Erythroblast (primary cell): Measurements from ENCODE around the gene P2RX7.

Experiments used
- GATA1 ChIP-seq: IDR thresholded peaks from 2 replicates; pipeline ENCODE4 v1.6.1; 2011; ENCODE audit warnings: low read depth, mild to moderate bottlenecking, control low read depth, low read length, moderate library complexity
- POLR2A ChIP-seq: IDR thresholded peaks from 2 replicates; pipeline ENCODE4 v1.6.1; 2011; ENCODE audit warnings: mild to moderate bottlenecking, low read length

DNA sequence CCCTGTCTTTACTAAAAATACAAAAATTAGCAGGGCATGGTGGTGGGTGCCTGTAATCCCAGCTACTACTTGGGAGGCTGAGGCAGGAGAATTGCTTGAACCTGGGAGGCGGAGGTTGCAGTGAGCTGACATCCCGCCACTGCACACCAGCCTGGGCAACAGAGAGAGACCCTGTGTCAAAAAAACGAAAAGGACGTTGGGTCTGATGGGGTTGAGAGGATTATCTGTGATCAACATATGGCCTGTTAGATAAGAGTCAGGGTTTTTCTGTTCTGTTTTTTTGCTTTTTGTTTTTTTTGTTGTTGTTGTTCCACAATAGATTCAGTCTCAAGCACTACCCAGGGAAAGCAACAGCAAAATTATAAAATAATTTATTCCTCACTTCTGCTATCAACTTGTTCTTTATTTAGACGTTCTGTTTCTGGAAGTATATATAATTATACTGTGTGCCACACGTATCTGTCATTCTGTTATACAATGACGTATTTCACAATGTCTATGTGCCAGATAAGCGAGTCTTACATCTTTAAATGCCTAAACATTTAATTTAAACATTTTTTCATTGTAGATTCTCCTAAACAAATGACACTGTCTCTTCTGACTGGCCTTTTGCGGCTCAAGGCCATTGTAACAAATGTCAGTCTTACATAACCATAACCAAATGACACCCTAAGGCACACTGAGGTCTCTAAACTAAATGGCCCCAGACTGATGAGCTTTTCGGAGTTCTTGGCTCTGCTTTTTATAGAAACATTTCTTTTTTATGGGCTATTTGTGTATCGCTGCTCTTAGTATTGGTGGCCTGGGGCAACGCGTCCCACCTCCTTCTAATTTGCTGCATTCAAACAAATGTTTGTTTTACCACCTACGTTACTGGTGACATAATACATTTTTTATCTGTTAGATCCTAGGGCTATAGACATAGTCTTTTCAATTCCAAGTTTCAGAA is 70.0 kb downstream of the P2RX7 start:
- no peak for TF ChIP-seq POLR2A
- TF ChIP-seq GATA1, result no peak
